OCI-M2 (cell line): Measurements from ENCODE around the gene IGF1.
"Not testable (repeated sequence)": the region's sequence is repeated elsewhere in the genome, so short reads cannot be mapped to it uniquely, and the experiment has no call there.

Source experiments
- DNase-seq: peaks from one replicate; lab custom pipeline; 2025; ENCODE audit not compliant: unreplicated experiment; lab: John Stamatoyannopoulos, UW

IGF1 gene

DNA sequence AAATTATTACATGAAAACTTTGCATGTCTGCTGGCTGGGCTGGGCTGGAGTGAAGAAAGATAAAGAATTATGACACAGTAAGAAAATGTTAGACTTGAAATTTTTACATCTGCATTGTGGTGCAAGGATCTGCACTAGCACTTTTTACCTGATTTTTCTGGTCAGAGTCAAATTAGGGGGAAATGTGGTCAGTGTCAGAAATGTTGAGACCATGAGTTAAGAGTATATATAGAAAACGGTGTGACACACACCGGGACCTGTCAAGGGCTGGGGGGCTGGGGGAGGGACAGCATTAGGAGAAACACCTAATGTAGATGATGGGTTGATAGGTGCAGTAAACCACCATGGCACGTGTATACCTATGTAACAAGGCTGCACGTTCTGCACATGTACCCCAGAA is 90.3 kb downstream of the IGF1 start:
- DNase-seq = no peak

- DNase-seq = no peak
These were observed 91.9 kb downstream of the IGF1 start for GRCh38 chr12:102388469-102388868.

DNA sequence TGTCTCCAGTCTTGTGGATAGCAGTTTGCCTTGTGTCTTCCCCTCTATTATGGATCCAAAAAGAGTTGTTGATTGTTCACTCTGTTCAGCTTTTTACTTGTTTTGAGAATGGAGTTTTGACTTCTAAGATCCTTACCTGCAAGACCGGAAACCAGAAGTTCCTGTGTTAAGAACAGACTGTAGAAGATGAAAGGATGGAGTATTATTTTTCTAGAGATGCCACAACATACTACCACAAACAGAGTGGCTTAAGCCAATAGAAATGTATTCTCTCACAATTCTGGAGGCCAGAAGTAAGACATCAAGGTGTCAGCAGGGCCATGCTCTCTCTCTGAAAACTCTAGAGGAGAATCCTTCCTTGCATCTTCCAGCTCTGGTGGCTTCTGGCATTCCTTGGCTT is 95.0 kb downstream of the IGF1 start:
- no peak for DNase-seq

DNA sequence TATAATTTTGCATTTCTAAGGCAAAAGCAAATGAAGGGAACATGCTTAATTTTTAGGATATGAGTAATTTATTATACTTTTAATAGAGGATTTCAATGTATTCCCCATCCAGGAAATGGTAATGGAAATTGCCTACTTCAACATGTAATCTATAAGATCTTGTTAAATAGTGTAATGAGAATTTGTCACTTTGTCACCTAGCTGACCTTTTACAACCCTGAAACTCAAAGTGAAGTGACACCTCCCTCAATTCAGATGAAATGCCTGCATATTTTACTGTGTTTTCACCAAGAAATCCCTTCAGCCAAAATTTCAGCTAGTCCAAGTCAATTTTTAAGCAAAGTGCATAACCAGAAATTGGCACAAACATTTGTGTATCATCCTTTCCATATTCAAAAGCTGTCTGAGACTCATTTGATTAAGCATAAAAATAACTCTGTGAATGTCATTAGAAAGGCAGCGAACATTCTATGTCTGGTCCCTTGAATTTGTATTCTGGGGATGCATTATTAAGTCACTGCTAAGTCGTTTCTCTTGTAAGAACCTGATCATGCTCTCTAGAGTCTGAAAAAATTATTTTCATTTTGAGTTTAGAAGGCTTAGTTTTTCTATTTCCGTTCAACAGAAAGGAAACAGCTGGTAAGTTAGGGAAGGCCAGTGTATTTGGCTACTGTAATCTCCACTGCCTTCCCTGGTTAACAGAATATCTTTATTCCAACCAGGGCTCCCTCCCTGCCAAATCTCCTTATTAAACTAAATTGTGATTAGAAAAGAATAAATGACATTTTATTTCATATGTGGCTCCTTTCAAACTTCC is 100.8 kb downstream of the IGF1 start:
- DNase-seq = no peak

DNA sequence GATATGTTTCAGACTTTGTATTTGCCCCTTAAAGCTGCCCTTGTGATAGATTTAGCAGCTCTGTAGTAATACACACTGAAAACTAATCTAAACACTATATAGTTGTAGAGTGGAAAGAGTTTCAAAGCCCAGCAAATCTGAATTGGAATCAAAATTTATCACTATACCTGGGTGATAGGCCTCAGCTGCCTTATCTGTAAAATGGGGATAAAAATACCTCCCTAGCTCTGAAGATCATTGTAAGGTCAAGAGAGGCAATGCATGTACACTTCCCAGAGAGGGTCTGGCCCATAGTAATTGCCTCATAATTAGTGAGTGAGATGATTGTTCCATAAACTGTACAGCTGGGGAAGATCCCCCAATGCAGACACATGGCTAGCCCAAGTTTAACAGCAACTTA is 103.6 kb downstream of the IGF1 start:
- DNase-seq = no peak

DNA sequence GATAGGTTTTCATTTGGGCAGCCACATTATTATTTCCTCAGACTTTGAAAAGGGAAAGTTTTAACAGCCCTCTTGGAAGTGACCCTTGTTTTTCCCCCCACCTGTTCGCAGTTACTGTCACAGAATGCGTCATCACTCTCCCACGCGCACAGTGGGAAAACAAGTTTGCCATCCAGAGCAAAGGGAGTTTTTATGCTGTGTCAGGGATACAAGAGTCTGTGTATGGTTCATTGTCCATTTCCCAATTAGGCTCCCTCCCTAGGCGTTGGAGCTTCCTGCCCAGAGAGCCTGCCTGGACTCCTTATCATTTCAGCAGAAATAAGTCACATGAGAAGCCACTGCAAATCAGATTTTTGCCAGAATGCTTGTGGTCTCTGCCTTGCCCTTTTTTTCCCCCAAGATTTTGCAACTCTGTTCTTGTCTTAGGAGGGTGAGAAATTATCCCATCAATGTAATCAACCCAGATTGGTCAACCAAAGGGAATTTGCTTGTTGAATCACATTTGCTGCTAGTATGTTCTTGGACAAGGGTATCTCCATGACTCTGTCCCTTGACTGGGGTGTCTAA is 104.1 kb downstream of the IGF1 start:
- DNase-seq = no peak

DNA sequence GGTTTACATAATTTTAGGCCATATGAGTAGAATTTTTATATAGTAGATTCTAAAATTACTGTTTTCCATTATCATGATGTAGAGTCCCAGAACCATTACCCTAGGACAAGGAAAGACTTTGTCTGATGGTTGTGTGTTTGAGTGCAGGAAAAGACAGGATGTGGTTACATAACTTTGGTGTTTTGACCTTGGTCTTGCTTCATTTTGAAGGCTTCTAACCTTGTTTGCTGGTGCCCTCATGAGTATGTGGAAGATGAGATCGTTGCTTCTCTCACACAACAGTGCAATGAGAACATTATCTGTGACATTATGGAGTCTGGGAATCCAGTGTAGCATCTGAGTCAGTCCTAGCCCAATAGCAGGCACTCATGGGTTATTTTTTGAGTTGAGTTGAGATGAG is 106.2 kb downstream of the IGF1 start:
- DNase-seq = no peak

DNA sequence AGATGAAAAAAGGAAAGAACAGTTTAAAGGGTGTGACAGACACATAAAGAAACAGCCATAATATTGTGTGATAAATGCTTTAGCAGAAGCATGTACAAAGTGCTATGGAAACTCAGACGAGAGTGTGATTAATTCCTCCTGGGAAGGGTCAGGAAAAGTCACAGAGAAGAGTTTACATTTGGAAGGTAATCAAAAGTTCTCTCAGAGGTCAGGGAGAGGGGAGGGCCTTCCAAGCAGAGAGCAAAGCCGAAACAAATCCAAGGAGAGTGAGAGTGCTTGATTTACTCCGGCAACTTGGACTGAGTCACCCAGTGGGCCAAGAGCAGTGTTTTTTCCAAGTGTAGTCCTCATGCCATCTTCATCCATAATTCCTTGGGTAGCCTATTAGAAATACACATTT is 108.3 kb downstream of the IGF1 start:
- DNase-seq = no peak

- DNase-seq = no peak
These were observed 109.2 kb downstream of the IGF1 start for GRCh38 chr12:102371165-102371564.

DNA sequence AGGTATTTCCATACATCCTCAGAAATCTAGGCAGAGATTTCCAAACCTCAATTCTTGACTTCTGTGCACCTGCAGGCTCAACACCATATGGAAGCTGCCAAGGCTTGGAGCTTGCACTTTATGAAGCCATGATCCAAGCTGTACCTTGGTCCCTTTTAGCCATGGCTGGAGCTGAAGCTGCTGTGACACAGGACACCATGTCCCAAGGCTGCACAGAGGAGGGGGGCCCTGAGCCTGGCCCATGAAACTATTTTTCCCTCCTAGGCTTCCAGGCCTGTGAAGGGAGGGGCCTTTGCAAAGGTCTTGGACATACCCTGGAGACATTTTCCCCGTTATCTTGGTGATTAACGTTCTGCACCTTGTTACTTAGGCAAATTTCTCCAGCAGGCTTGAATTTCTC is 110.5 kb downstream of the IGF1 start:
- no peak for DNase-seq

GRCh38 chr12:102365365-102365764 is 115.0 kb downstream of the IGF1 start:
- no peak for DNase-seq

DNA sequence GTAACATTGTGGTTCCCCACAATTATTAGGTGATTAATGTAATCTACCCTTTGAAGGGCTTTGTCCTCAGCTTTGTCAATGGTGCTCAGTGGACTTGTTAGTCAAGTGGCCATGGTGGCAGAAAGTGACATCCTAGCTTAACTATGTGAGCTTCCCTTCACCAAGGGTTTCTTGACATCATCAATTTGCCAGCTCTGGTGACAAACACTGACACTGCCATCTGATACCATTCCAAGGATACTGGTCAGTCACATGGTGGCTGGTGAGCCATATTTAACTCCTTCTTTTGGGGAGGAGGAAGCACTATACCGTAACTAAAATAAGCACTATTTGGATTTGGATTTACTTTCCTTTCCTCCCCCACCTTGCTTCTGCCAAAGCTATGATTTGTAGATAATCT is 115.7 kb downstream of the IGF1 start:
- no peak for DNase-seq

- no peak for DNase-seq
These were observed 123.7 kb downstream of the IGF1 start for GRCh38 chr12:102356690-102357089.

- DNase-seq = not testable (repeated sequence)
These were observed 126.1 kb downstream of the IGF1 start for GRCh38 chr12:102354281-102354680.

DNA sequence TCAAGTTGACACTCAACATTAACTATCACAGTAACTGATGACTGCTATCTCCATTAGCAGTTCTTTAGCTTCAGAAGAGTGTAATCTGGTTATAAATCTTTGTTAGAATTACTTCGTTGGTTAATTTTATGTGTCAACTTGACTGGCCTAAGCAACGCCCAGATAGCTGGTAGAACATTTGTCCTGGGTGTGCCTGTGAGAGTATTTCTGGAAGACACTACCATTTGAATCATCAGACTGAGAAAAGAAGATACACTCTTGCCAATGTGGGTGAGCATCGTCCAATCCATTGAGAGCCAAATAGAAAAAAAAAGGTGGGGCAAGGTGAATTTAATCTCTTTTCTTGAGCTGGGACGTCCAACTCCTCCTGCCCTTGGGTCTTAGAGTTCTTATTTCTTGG is 129.0 kb downstream of the IGF1 start:
- DNase-seq = no peak

GRCh38 chr12:102350070-102350469 is 130.3 kb downstream of the IGF1 start:
- no peak for DNase-seq

- DNase-seq = no peak
These were observed 131.3 kb downstream of the IGF1 start for GRCh38 chr12:102349079-102349478.

DNA sequence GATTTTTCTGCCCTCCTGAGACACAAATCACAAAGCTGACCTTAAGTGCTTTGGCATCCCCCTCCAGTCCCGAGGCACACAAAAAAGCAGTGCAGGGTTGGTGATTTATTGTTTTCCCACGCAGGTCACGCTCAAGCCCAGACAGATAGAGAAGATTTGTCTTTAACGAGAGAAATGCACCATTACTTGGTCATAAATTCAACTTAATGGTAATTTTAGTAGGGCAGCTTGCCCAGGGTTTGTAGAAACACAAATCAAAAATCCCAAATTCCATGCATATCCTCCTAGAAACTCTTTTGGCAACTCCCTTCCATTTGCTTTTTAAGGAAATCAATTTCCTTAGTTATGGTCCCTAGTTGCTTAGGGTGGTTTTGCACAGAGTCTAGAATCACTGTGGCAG is 132.6 kb downstream of the IGF1 start:
- DNase-seq = no peak
